HEK293T (cell line): ENCODE data around the gene MICOS13.

Experiments used
- ARNT ChIP-seq: fragments of 450-650 bp; IDR thresholded peaks from 2 replicates; pipeline ENCODE4 v1.6.1; 2017; ENCODE audit warnings: mild to moderate bottlenecking
- BHLHE40 ChIP-seq: fragments of 450-650 bp; IDR thresholded peaks from 2 replicates; pipeline ENCODE4 v1.6.1; 2016; ENCODE audit warnings: mild to moderate bottlenecking, moderate library complexity, borderline replicate concordance
- CTBP1 ChIP-seq: fragments of 450-650 bp; IDR thresholded peaks from 2 replicates; pipeline ENCODE4 v1.6.1; 2016; ENCODE audit warnings: borderline replicate concordance
- ELF4 ChIP-seq: fragments of 450-650 bp; IDR thresholded peaks from 2 replicates; pipeline ENCODE4 v1.6.1; 2017; ENCODE audit warnings: antibody characterized with exemption
- FOXA1 ChIP-seq: fragments of 450-650 bp; IDR thresholded peaks from 2 replicates; pipeline ENCODE4 v1.6.1; 2016; ENCODE audit warnings: mild to moderate bottlenecking
- FOXK2 ChIP-seq: fragments of 450-650 bp; IDR thresholded peaks from 2 replicates; pipeline ENCODE4 v1.6.1; 2016; ENCODE audit warnings: mild to moderate bottlenecking
- FOXM1 ChIP-seq: fragments of 450-650 bp; IDR thresholded peaks from 2 replicates; pipeline ENCODE4 v1.6.1; 2017; ENCODE audit warnings: mild to moderate bottlenecking, borderline replicate concordance
- LEF1 ChIP-seq: fragments of 450-650 bp; IDR thresholded peaks from 2 replicates; pipeline ENCODE4 v1.6.1; 2017; ENCODE audit warnings: mild to moderate bottlenecking, borderline replicate concordance
- NFRKB ChIP-seq: fragments of 450-650 bp; IDR thresholded peaks from 2 replicates; pipeline ENCODE4 v1.6.1; 2016; ENCODE audit warnings: mild to moderate bottlenecking, moderate library complexity
- SP1 ChIP-seq: fragments of 450-650 bp; IDR thresholded peaks from 2 replicates; pipeline ENCODE4 v1.6.1; 2017
- SUZ12 ChIP-seq: fragments of 450-650 bp; IDR thresholded peaks from 2 replicates; pipeline ENCODE4 v1.6.1; 2016; ENCODE audit warnings: mild to moderate bottlenecking
- TARDBP ChIP-seq: fragments of 450-650 bp; IDR thresholded peaks from 2 replicates; pipeline ENCODE4 v1.6.1; 2016

- no peak for TF ChIP-seq SUZ12
- TF ChIP-seq BHLHE40: no peak
- TF ChIP-seq TARDBP: no peak
- TF ChIP-seq FOXK2: no peak
- no peak for TF ChIP-seq ELF4
- TF ChIP-seq LEF1: no peak
- TF ChIP-seq FOXM1: no peak
- no peak for TF ChIP-seq ARNT
- TF ChIP-seq SP1: no peak
- no peak for TF ChIP-seq NFRKB
- TF ChIP-seq CTBP1: no peak
- TF ChIP-seq FOXA1: no peak
Observed at GRCh38 chr19:5717215-5717935, 37.1 kb upstream of the MICOS13 start.
